HEK293 (cell line): Measurements from ENCODE around the gene TNNT3.

Experiments
- CTCF ChIA-PET: fragments of 350-600 bp; formaldehyde crosslinking; extraction: SDS; loops from one replicate; lab custom pipeline; 2021; ENCODE audit warnings: antibody characterized with exemption; lab: Yijun Ruan, JAX
- POLR2A ChIA-PET: fragments of 300-600 bp; formaldehyde crosslinking; extraction: SDS; loops from one replicate; lab custom pipeline; 2020; ENCODE audit warnings: antibody characterized with exemption, inconsistent platforms; lab: Yijun Ruan, JAX
- H3K27ac ChIP-seq: fragments of 200-500 bp; sonication (Bioruptor generic); 2 replicates; pipeline ENCODE4 v1.5.1; 2014; ENCODE audit warnings: low read depth, low read length, control low read depth, inconsistent platforms; ENCODE audit errors: extremely low read depth
- H3K36me3 ChIP-seq, 2 experiments: fragments of 200-500 bp in 1 of 2; sonication (Bioruptor generic) in 1 of 2; 1 replicate in 1 of 2; 2 replicates in 1 of 2; pipeline ENCODE4 v1.5.1; 2014 to 2017; ENCODE audit warnings: inconsistent platforms in 2 of 2, low read length in 2 of 2; ENCODE audit not compliant: control insufficient read depth in 2 of 2, insufficient read depth in 1 of 2
- H3K4me1 ChIP-seq: fragments of 200-500 bp; sonication (Bioruptor generic); 2 replicates; pipeline ENCODE4 v1.5.1; 2014; ENCODE audit warnings: mild to moderate bottlenecking, low read length, inconsistent platforms; ENCODE audit not compliant: control insufficient read depth, insufficient read depth
- H3K4me3 ChIP-seq: 2 replicates; pipeline ENCODE4 v1.5.1; 2011; ENCODE audit warnings: low read depth, mild to moderate bottlenecking, control low read depth, low read length, moderate library complexity
- H3K9me3 ChIP-seq: fragments of 200-500 bp; sonication (Bioruptor generic); 2 replicates; pipeline ENCODE4 v1.5.1; 2014; ENCODE audit warnings: low read depth, low read length, inconsistent platforms; ENCODE audit not compliant: control insufficient read depth, insufficient read depth
- BCL11A ChIP-seq: fragments of 450-650 bp; formaldehyde crosslinking; IDR thresholded peaks from 2 replicates; pipeline ENCODE4 v1.5.1; 2016; ENCODE audit warnings: low read depth, missing biosample characterization, missing genetic modification characterization
- FEZF1 ChIP-seq: fragments of 450-650 bp; formaldehyde crosslinking; IDR thresholded peaks from 2 replicates; pipeline ENCODE4 v1.5.1; 2016; ENCODE audit warnings: missing biosample characterization, missing genetic modification characterization
- GLIS2 ChIP-seq: fragments of 450-650 bp; formaldehyde crosslinking; IDR thresholded peaks from 2 replicates; pipeline ENCODE4 v1.5.1; 2016; ENCODE audit warnings: missing biosample characterization, missing genetic modification characterization
- PBX3 ChIP-seq: sonication (generic); formaldehyde crosslinking; IDR thresholded peaks from 2 replicates; pipeline ENCODE4 v1.8.1; 2022; ENCODE audit warnings: mild to moderate bottlenecking, moderate library complexity, missing genetic modification reagents
- ZBTB21 ChIP-seq: fragments of 450-650 bp; formaldehyde crosslinking; IDR thresholded peaks from 2 replicates; pipeline ENCODE4 v1.5.1; 2017; ENCODE audit warnings: missing biosample characterization, missing genetic modification characterization
- ZNF132 ChIP-seq: fragments of 450-650 bp; formaldehyde crosslinking; IDR thresholded peaks from 2 replicates; pipeline ENCODE4 v1.5.1; 2017; ENCODE audit warnings: missing biosample characterization, missing genetic modification characterization, borderline replicate concordance
- ZNF148 ChIP-seq: fragments of 450-650 bp; formaldehyde crosslinking; IDR thresholded peaks from 2 replicates; pipeline ENCODE4 v1.5.0; 2017; ENCODE audit warnings: missing biosample characterization, missing genetic modification characterization, borderline replicate concordance
- ZNF549 ChIP-seq: fragments of 450-650 bp; IDR thresholded peaks from 2 replicates; pipeline ENCODE4 v1.5.1; 2018; ENCODE audit warnings: missing biosample characterization, missing genetic modification characterization, mild to moderate bottlenecking, inconsistent platforms, moderate library complexity
- ZNF670 ChIP-seq: fragments of 450-650 bp; formaldehyde crosslinking; IDR thresholded peaks from 2 replicates; pipeline ENCODE4 v1.5.1; 2016; ENCODE audit warnings: missing biosample characterization, missing genetic modification characterization, low read depth
- ZNF707 ChIP-seq: fragments of 450-650 bp; formaldehyde crosslinking; IDR thresholded peaks from 2 replicates; pipeline ENCODE4 v1.5.1; 2016; ENCODE audit warnings: missing biosample characterization, missing genetic modification characterization
- ZNF76 ChIP-seq: fragments of 450-650 bp; formaldehyde crosslinking; IDR thresholded peaks from 2 replicates; pipeline ENCODE4; 2016; ENCODE audit warnings: low read depth, missing biosample characterization, missing genetic modification characterization, borderline replicate concordance
- ZSCAN5A ChIP-seq: fragments of 450-650 bp; formaldehyde crosslinking; IDR thresholded peaks from 2 replicates; pipeline ENCODE4 v1.5.1; 2016; ENCODE audit warnings: missing biosample characterization, missing genetic modification characterization

Gene TNNT3

GRCh38 chr11:1919391-1920127 is at the start of gene TNNT3:
Gene TNNT3, plus strand, starts transcription at chr11:1919703. Its CDS starts 3,172 bp downstream, at chr11:1922875.
- Histone ChIP-seq H3K4me1 (no peaks in the 10 kb centered on the region), H3K4me3 (no peak within 1 kb of the TSS), H3K36me3 (no peaks in the 10 kb centered on the region), H3K9me3 (no peaks in the 10 kb centered on the region), H3K27ac (no peak within 1 kb of the TSS)
- ChIA-PET CTCF (interaction anchor here (0.6 to 0.8 kb wide), 3 partner anchors 53 to 340 kb away, joined by 3 read pairs; no protein-coding TSS in a partner anchor), POLR2A (interaction anchor here (0.6 to 0.7 kb wide), 2 partner anchors 28 to 481 kb away, joined by 3 read pairs; partner anchors contain the start of genes PRR33 and TSSC4)
- TF ChIP-seq ZNF707 (tag by site-specific recombination) (no peak), ZSCAN5A (no peak), ZNF76 (tag by site-specific recombination) (no peak), ZBTB21 (no peak), BCL11A (tag by site-specific recombination) (no peak), ZNF132 (no peak)

GRCh38 chr11:1870326-1870696 is 49.2 kb upstream of the TNNT3 start:
- no peak overlapping the region for H3K27ac ChIP-seq
- H3K9me3 ChIP-seq, result no peaks in the 10 kb centered on the region
- ChIA-PET CTCF (interaction anchor here (0.5 to 2.1 kb wide), 6 partner anchors 36 to 556 kb away, joined by 3 to 7 read pairs (median 3); partner anchors contain the start of gene SYT8), POLR2A (no interaction called here)
- no peak overlapping the region for H3K4me3 ChIP-seq
- no peaks in the 10 kb centered on the region for H3K36me3 ChIP-seq
- no peaks in the 10 kb centered on the region for H3K4me1 ChIP-seq
- TF ChIP-seq ZNF549 (tag by site-specific recombination), result no peak
- TF ChIP-seq ZNF148, result no peak
- TF ChIP-seq, all 188 proteins: peak for 0

- no peak overlapping the region for H3K4me3 ChIP-seq
- POLR2A ChIA-PET, result no interaction called here
These were observed 48.6 kb upstream of the TNNT3 start for GRCh38 chr11:1870721-1871466.

More at GRCh38 chr11:1870721-1871466, 48.6 kb upstream of the TNNT3 start:
- TF ChIP-seq PBX3 (CRISPR knock-in tag), result 0 out of 2 replicates have a peak, but pooled peaks have one; percentile 33
- no peak for TF ChIP-seq FEZF1
- 0 out of 2 replicates have a peak, but pooled peaks have one; percentile 10 for TF ChIP-seq GLIS2
- no peak for TF ChIP-seq ZNF670 (tag by site-specific recombination)
- no peak overlapping the region for H3K27ac ChIP-seq
- H3K9me3 ChIP-seq, result no peaks in the 10 kb centered on the region
- CTCF ChIA-PET, result interaction anchor here (0.6 to 2.1 kb wide), 3 partner anchors 38 to 218 kb away, joined by 3 to 7 read pairs (median 3); no protein-coding TSS in a partner anchor
- no peaks in the 10 kb centered on the region for H3K36me3 ChIP-seq
- no peaks in the 10 kb centered on the region for H3K4me1 ChIP-seq
